ENCODE data around the gene HNRNPC.

GRCh38 chr14:21258889-21259787 is 10.1 kb downstream of the HNRNPC start:
- TF ChIP-seq CTCF (conservative IDR thresholded peaks at IDR 0.05; ENCODE audit: low read length) (no peak), EZH2phosphoT487 (IDR thresholded peaks at IDR 0.05; ENCODE audit: borderline replicate concordance, low read depth, low read length) (no peak)

Measured in OCI-LY7 (cell line).